Measurements from ENCODE around the gene RXRA.

RXRA gene

DNA sequence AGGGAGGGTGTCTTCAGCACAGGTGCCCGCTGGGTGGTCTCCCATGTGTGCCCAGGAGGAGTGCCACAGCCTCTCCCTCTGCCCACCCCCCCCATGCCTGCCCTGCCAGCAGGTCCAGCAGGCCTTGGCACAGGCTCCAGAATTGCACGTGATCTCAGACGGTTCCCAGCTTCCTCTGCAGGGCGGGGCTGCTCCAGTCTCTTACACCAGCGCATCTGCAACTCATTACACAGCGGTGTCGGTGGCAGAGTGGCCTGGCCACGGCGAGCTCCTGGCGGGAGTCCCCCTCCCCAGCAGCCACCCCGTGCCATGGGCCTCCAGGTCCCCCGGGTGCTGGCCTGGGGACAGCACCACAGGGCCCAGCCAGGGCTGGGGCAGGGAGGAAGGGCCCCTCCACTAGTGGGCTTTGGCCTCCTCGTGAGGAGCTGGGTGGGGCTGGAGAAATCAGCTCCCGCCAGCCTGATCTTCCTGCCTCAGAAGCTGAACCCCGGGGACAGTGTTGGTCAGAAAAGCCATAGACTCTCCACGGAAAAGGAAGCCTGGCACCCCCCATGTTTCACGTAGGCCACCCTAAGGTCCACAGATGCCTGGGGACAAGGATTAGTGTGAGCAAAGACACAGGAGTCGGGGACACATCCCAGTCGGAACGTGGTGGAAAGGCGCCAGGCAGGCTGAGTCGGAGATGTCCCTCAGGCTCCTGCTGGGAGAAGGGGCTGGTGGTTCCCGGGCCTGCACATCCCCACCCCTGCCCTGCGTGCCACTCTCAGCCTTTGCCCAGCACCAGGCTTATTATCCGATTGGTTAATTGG lies 40.2 kb downstream of the RXRA start:
- H3K4me3 ChIP-seq (ENCODE audit: low read depth in 1 of 2, low read length in 2 of 2): no peak overlapping the region
- no peaks in the 10 kb centered on the region for H3K79me2 ChIP-seq (ENCODE audit: insufficient read depth, low read length)

DNA sequence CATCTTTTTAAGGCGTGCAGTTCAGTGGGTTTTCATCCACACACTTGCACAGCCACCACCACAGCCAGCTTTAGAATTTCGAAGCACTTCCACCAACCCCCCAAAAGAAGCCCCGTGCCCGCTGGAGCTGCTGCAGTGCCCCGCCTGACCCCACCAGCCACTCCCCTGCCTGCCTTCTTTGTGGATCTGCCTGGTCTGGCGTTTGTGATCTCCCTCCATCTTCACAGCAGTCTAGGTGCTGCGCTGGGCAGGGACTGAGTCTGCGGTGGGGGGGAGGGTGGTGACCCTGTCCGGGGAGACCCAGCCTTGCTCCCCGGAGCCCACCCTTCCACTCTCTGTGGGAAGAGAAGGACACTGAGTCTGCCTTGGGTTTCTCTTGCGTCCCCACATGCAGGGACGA lies 40.8 kb downstream of the RXRA start:
- no peaks in the 10 kb centered on the region for H3K27me3 ChIP-seq (ENCODE audit: insufficient read depth, low read length, poor library complexity)
- H3K79me2 ChIP-seq (ENCODE audit: insufficient read depth, low read length): no peaks in the 10 kb centered on the region
- TF ChIP-seq EZH2 (IDR thresholded peaks at IDR 0.05; ENCODE audit: borderline replicate concordance, low read depth, low read length, severe bottlenecking): no peak
- TF ChIP-seq, protein P1, sequence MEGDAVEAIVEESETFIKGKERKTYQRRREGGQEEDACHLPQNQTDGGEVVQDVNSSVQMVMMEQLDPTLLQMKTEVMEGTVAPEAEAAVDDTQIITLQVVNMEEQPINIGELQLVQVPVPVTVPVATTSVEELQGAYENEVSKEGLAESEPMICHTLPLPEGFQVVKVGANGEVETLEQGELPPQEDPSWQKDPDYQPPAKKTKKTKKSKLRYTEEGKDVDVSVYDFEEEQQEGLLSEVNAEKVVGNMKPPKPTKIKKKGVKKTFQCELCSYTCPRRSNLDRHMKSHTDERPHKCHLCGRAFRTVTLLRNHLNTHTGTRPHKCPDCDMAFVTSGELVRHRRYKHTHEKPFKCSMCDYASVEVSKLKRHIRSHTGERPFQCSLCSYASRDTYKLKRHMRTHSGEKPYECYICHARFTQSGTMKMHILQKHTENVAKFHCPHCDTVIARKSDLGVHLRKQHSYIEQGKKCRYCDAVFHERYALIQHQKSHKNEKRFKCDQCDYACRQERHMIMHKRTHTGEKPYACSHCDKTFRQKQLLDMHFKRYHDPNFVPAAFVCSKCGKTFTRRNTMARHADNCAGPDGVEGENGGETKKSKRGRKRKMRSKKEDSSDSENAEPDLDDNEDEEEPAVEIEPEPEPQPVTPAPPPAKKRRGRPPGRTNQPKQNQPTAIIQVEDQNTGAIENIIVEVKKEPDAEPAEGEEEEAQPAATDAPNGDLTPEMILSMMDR (IDR thresholded peaks at IDR 0.05; ENCODE audit: borderline replicate concordance, extremely low read depth, low read length, poor library complexity, severe bottlenecking): no peak
- H3K27ac ChIP-seq (ENCODE audit: low read length): no peak overlapping the region
- H3K4me3 ChIP-seq (ENCODE audit: low read depth in 1 of 2, low read length in 2 of 2): no peak overlapping the region
- no peaks in the 10 kb centered on the region for H3K9me3 ChIP-seq (ENCODE audit: insufficient read depth, low read length, severe bottlenecking)
- H2AFZ ChIP-seq (ENCODE audit: low read depth, low read length): no peak overlapping the region
- no peak overlapping the region for H3K9ac ChIP-seq (ENCODE audit: low read depth, low read length)
- no peaks in the 10 kb centered on the region for H3K36me3 ChIP-seq (ENCODE audit: insufficient read depth, low read length)
- H4K20me1 ChIP-seq (ENCODE audit: insufficient read depth, low read length): peaks cover 69% of the 10 kb centered on the region
- ATAC-seq (ENCODE audit: insufficient read depth, low read depth) (no peak), DNase-seq (no peak)
- H3K4me2 ChIP-seq (ENCODE audit: insufficient read depth, low read length): no peak overlapping the region
- no peaks in the 10 kb centered on the region for H3K4me1 ChIP-seq (ENCODE audit: insufficient read depth, low read length)

More for the DNA sequence above, 40.2 kb downstream of the RXRA start:
- H3K36me3 ChIP-seq (ENCODE audit: insufficient read depth, low read length): no peaks in the 10 kb centered on the region
- ATAC-seq (ENCODE audit: insufficient read depth, low read depth): no peak
- no peaks in the 10 kb centered on the region for H3K27me3 ChIP-seq (ENCODE audit: insufficient read depth, low read length, poor library complexity)
- H3K4me1 ChIP-seq (ENCODE audit: insufficient read depth, low read length): no peaks in the 10 kb centered on the region
- no peak overlapping the region for H3K9ac ChIP-seq (ENCODE audit: low read depth, low read length)
- TF ChIP-seq, protein P1 (IDR thresholded peaks at IDR 0.05; ENCODE audit: borderline replicate concordance, extremely low read depth, low read length, poor library complexity, severe bottlenecking): no peak
- no peak for TF ChIP-seq EZH2 (IDR thresholded peaks at IDR 0.05; ENCODE audit: borderline replicate concordance, low read depth, low read length, severe bottlenecking)
- no peaks in the 10 kb centered on the region for H3K9me3 ChIP-seq (ENCODE audit: insufficient read depth, low read length, severe bottlenecking)
- peaks cover 75% of the 10 kb centered on the region for H4K20me1 ChIP-seq (ENCODE audit: insufficient read depth, low read length)
- DNase-seq: no peak
- H3K27ac ChIP-seq (ENCODE audit: low read length): no peak overlapping the region
- no peak overlapping the region for H2AFZ ChIP-seq (ENCODE audit: low read depth, low read length)
- no peak overlapping the region for H3K4me2 ChIP-seq (ENCODE audit: insufficient read depth, low read length)

DNA sequence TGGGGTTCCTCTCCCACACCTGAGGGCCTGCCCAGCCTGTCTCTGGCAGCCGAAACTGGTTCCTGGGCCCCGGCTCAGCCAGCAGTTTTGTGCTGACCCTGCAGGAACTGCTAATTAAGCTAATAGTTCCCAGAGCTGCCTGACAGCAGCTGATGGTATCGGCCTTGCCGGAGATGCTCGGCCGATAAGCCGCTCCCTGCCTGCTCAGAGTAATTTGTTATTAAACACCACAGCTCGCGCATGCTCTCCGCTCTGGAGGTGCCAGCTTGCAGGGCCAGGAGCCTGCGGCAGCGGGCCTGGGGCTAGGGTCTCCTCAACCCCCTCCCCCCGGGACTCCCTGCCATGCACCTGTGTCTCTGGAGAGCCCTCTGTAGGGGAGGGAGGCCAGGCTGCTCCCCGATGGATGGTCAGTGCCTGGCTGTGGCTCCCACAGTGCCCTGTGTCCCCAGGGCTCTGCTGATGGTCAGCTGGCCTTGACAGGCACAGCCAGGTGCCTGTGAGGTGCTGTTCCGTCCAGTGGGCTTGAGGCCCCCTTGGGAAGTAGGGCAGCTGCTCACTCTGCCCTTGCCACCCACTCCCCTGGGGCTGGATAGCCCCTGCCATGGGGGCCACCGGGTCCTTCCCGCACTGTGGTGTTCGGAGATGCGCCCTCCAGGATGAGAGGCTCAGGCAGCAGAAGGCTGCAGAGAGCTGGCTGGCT lies 41.7 kb downstream of the RXRA start:
- TF ChIP-seq, protein P1 (IDR thresholded peaks at IDR 0.05; ENCODE audit: borderline replicate concordance, extremely low read depth, low read length, poor library complexity, severe bottlenecking): no peak
- TF ChIP-seq EZH2 (IDR thresholded peaks at IDR 0.05; ENCODE audit: borderline replicate concordance, low read depth, low read length, severe bottlenecking): no peak
- Histone ChIP-seq H4K20me1 (ENCODE audit: insufficient read depth, low read length) (peaks cover 60% of the 10 kb centered on the region), H3K4me3 (ENCODE audit: low read depth in 1 of 2, low read length in 2 of 2) (no peak overlapping the region), H3K4me2 (ENCODE audit: insufficient read depth, low read length) (no peak overlapping the region), H3K9me3 (ENCODE audit: insufficient read depth, low read length, severe bottlenecking) (no peaks in the 10 kb centered on the region), H3K27me3 (ENCODE audit: insufficient read depth, low read length, poor library complexity) (no peaks in the 10 kb centered on the region), H2AFZ (ENCODE audit: low read depth, low read length) (no peak overlapping the region), H3K79me2 (ENCODE audit: insufficient read depth, low read length) (no peaks in the 10 kb centered on the region), H3K36me3 (ENCODE audit: insufficient read depth, low read length) (no peaks in the 10 kb centered on the region), H3K4me1 (ENCODE audit: insufficient read depth, low read length) (no peaks in the 10 kb centered on the region), H3K27ac (ENCODE audit: low read length) (no peak overlapping the region), H3K9ac (ENCODE audit: low read depth, low read length) (no peak overlapping the region)
- ATAC-seq (ENCODE audit: insufficient read depth, low read depth) (no peak), DNase-seq (no peak)
